M059J (cell line): ENCODE data around the gene MBTPS1. TPM values are rescaled to one million over a fixed set of nuclear protein-coding genes. Genes with fewer than 3 reads are reported as not detected.

Experiments used
- DNase-seq: peaks from one replicate; pipeline ENCODE4 v3.0.0-alpha.2; 2012; ENCODE audit warnings: low read depth
- total RNA-seq: library from RNA; depleted of rRNA; stranded (reverse); fragments of >200 nt; shearing (Covaris generic); gene quantifications from 2 replicates; pipeline ENCODE4 v1.2.3, GENCODE V29; 2014

Gene MBTPS1
- total RNA-seq, 1 experiment from 2014 or later = 93.7 TPM

DNA sequence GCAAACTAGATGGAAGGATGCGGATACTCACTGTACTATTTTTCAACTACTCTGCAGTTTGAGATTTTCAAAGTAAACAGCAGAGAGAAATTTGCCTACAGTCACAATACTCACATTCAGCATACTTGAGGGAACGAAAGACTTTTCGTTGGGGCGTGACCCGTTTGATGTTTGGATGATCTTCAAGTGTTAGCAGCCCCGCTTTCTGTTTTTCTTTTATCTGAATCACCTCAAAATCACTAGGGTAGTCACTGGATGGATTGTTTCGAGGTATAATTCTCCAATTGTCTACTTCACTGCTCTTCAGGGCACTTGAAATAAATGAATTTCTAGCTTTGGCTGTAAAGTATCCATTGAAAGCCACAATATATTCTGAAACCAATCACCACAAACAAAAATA is 17.8 kb downstream of the MBTPS1 start:
- DNase-seq = no peak

GRCh38 chr16:84096447-84097005 is 20.2 kb downstream of the MBTPS1 start:
- DNase-seq = no peak

- DNase-seq = no peak
Observed at GRCh38 chr16:84095466-84095865, 21.3 kb downstream of the MBTPS1 start.

DNA sequence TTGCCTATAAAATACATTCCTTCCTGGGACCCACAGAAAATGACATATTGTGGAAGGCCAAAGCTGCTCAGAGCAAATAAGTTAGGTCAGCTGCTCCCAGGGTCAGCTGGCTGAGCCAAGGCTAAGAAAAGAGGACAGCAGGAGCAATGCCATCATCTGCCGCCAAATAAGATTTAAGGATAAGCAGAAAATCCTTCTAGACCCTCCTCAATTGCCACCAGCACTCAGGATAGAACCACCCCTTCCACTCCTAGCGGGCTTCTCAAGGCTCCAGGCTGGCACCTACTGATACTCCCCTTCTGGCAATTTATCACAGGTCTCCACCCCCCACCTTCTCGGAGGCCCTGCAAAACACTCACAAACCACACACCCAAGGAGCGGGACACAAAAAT is 22.9 kb downstream of the MBTPS1 start:
- no peak for DNase-seq

GRCh38 chr16:84093120-84093878 is 23.4 kb downstream of the MBTPS1 start:
- DNase-seq = no peak

GRCh38 chr16:84091460-84091859 is 25.3 kb downstream of the MBTPS1 start:
- DNase-seq = no peak

- DNase-seq = no peak
Observed at GRCh38 chr16:84090211-84090610, 26.5 kb downstream of the MBTPS1 start.

DNA sequence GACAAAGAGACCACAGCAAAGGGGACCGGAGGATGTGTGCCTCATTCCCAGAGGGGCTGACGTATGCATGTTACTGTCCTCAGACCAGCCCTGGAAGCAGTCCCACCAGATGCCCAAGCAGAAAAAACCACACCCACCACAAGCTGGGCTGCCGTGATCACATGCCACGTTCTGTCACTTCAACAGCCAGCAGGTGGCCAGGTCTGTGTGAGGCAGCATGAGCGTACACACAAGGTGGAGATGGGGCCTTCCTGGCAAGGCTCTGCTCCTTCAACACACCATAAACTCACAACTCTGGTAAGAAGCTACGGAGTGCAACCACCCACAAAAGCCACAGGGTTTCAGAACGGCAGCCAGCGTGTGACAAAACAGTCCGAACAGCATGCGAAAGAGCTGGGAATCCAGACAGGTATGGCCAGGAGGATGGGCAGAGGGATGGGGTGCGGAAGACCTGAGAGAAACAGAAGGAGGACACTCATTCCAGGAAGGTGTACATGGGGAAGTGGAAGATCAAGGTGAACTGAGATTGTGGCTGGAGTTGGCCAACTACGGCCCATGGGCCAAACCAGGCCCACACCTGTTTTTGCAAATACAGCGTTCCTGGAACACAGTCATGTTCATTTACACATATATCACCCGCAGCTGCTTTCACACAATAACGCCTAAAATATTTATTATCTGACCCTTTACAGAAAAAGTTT is 27.9 kb downstream of the MBTPS1 start:
- DNase-seq = peak; percentile 4

DNA sequence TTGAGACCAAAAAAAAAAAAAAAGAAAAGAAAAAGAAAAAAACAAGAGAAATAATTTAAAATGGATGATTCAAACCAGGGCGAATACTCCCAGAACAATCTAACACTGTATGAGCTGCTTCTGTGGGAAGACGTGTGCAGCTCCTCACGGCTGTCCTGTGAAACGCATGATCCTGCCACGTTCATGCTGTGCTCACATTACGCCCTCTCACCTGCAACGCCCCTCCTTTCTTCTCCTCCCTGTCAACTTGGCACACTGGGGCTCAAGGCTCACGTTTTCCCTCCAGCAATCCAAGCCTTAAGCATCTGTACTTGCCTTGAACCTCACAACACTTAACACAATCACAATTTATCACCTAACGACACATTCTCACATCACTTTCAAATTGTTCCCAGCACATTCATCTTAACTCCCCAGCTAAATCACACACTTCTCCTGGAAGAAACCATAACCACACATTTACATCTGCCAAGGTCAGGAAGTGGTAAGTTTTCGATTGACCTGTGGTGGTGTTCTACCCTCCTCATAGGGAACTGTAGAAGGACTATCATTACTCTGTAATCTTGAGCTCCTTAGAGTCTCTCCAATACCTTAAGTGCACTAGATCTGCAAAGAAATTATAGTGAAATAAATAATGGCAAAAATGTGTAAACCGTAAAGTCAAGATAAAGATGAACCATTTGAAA is 29.1 kb downstream of the MBTPS1 start:
- DNase-seq = no peak

DNA sequence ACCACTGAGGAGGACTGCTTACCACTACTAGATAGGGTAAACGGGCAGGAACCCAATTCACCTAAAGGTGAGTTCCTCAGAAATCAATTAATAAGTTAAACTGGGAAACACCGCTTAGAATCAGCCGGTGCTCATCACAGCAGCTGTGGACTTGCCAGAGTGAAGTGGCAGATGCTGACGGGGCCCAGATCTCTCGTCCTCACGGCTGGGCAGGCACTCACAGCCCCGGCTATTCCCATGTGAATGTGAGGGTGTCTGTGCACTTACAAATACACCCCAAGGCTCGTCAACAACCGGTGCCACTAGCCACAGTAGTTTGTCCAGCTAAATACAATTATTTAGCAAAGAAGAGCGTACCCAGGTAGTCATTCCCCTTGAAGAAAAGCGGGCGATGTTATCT is 29.7 kb downstream of the MBTPS1 start:
- no peak for DNase-seq

DNA sequence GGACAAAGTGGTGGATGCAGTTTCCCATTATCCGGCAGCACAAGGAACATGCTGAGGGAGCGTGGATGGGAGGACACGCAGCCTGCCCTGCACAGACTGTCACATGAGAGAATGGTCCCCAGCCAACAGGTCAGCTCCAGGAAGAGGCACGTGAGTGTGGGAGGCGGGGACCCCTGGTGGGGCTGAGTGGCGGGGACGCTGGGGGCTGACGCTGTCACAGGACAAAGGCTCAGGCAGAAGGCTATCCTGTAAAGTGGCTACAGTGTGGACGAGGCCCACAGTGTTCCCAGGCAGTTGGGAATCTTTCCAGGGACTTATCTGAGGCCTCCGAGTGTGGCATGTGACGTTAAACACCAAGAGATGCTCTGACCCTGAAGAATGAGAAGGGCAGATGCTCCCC is 30.4 kb downstream of the MBTPS1 start:
- DNase-seq = no peak

DNA sequence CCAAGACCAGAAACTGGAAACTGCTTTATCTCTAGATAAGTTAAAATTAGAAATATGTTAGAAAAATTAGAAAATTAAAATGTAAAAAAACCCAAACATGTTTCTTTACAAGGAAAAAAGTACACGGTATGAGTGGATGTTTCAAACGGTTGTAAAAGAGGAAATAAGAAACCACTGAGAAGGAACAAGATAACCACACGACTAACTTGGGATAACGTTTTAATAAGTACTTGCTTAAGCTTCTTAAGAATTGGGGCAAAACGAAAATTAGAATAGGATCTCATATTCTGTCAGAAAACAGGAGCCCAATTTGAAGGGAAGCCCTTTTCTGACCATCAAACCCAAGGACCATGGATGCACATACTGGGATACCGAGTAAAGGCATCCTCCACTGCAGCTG is 31.0 kb downstream of the MBTPS1 start:
- DNase-seq = no peak

- DNase-seq = no peak
Observed at GRCh38 chr16:84085271-84085667, 31.5 kb downstream of the MBTPS1 start.

- DNase-seq = peak; percentile 62
Observed at GRCh38 chr16:84084570-84085270, 32.0 kb downstream of the MBTPS1 start.

- DNase-seq = no peak
Observed at GRCh38 chr16:84082835-84083569, 33.7 kb downstream of the MBTPS1 start.

- DNase-seq = no peak
Observed at GRCh38 chr16:84082110-84082509, 34.6 kb downstream of the MBTPS1 start.

- DNase-seq = no peak
Observed at GRCh38 chr16:84081446-84081989, 35.2 kb downstream of the MBTPS1 start.

- no peak for DNase-seq
Observed at GRCh38 chr16:84080813-84081212, 35.9 kb downstream of the MBTPS1 start.

GRCh38 chr16:84080378-84080777 is 36.4 kb downstream of the MBTPS1 start:
- DNase-seq = no peak

- no peak for DNase-seq
Observed at GRCh38 chr16:84079664-84080063, 37.1 kb downstream of the MBTPS1 start.

GRCh38 chr16:84075376-84075775 is 41.4 kb downstream of the MBTPS1 start:
- no peak for DNase-seq
